HG03565 (cell line): ENCODE results near the gene NFASC.

Experiments
- ATAC-seq: cut with Tn5 transposase; IDR thresholded peaks from one replicate; pipeline ENCODE4 v1.9.1; 2021; ENCODE audit warnings: mild to moderate bottlenecking, moderate library complexity; ENCODE audit not compliant: unreplicated experiment

NFASC gene

DNA sequence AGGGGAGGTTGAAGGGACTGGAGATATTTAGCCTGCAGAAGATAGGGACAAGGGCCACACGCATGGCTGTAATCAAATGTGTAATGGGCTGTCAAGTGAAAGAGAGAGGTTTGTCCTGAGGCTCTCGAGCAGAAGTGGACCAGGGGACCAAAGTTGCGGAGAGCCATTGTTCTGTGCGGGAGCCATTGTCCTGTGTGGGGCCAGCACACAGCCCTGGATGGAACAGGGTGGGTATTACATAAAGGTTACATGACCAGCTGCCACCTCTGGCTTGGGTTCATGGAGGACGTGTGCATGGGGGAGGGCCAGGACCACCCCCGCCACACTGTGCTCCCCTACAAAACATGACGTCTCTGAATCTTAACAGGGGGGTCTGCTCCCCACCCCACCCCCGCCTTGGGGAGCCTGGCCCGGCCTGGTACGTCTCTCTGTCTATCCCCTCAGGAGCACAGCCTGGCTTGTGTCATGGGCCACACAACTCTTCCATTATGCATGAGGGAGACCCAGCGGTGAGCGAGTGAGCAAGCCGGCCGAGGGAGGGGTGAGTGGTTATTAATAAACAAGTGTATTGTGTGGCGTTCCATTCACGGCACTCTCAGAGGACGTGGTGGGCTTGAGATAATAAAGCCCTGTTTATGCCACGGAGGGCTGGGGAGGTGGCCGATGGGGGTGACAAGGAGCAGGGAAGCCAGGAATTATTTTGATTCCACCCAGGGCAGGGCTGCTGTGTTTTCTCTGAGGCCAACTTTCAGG, at the start of gene NFASC:
NFASC (plus strand) TSS at position 703 of the 753 bp plus-strand sequence. CDS start 73,454 bp downstream, outside the sequence.
- no peak for ATAC-seq

GRCh38 chr1:204821476-204821875, 49.2 kb upstream of the NFASC start:
- no peak for ATAC-seq

DNA sequence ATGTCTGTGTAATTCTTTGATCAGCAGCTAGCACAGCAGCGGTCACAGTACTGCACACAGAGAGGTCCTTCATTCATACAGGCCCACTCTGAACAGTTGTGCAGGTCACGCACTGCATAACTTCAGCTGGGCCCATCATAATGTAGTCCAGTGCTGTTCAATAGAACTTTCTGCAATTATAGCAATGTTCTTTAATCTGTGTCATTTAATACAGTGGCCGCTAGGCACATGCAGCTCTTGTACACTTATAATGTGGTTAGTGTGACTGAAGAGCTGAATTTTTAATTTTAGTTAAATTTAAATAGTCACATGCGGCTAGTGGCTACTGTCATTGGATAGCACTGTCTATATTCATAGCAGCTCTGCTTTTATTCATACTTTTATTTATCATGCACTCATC, 48.7 kb upstream of the NFASC start:
- ATAC-seq = no peak

- ATAC-seq = no peak
Observed at GRCh38 chr1:204826970-204827369, 43.7 kb upstream of the NFASC start.

- ATAC-seq = no peak
Observed at GRCh38 chr1:204828352-204828850, 42.3 kb upstream of the NFASC start.

- ATAC-seq = no peak
Observed at GRCh38 chr1:204829133-204829825, 41.4 kb upstream of the NFASC start.

DNA sequence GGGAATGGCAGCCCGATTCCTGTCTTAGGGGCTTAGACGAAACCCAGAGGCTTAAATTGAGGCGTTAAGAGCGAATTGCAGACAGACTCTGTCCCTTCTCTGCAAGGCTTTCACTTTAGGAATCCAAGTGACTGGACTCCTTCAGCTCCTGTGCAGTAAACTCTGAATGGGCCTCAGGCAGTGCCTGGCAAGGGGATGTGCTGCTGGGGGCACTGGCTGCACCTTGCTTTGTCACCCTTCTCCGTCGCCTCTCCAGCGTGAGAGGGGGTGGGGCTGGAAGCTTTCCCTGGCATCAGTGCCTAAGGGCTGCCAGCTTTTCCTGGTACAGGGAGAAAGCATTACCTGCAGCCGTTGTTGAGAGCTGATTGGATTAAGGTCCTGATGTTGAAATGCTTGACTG, 39.9 kb upstream of the NFASC start:
- ATAC-seq = no peak

DNA sequence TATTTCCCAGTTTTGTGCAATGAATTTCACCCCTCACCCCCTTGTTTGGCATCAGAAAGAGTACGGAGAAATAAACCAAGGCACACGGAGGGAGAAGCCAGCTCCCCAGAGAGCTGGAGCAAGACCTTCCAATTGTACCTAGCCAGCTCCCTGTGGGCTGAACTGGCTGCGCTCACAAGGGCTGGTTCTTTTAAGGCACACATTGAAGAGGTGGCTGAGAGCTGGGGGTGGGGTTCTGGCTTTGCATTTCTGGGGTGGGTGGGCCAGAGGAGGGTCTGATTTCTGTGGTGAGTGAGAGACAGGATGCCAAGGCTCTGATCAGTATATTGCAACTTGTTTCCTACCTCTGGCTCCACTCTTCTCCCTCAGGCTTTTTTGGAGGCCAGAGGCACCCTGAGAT, 39.5 kb upstream of the NFASC start:
- ATAC-seq = no peak

GRCh38 chr1:204834336-204834735, 36.3 kb upstream of the NFASC start:
- no peak for ATAC-seq

DNA sequence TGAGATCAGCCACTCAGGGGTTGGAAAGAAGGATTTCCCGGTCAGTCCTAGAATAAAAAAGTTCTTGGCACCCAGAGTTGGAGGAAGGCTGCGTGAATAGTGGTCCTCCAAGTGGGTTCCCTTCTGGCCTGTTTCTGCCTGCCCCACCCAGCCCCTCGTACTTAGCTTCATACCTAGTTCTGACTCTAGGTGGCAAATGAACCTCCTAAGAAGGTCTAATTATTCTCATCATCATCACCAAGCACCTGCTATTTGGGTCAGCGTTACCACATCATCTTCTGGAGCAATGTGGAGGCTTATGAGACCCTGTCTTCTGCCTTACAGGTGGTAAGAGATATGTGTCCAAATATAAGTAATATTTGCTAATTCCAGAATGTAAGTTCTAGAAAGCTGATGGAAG, 35.9 kb upstream of the NFASC start:
- no peak for ATAC-seq

DNA sequence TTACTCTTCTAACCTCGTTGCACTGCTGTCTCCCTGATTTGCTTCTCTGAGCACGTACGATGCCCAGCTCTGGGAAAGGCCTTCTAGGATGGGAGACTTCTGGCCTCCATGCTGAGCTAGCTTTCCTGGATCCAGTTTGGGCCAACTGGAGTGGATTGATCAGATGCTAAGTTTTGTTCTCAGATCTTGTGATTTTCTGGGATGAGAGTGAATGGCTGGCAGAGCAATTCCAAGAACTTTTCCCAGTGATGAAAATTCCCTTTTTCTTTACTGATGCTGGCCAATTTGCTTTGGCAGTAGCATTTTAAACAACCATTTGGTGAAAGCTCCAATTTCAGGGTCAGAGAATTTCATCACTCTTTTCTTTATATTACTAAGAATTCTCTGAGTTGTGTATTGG, 34.9 kb upstream of the NFASC start:
- ATAC-seq = no peak

- ATAC-seq = no peak
Observed at GRCh38 chr1:204836856-204837255, 33.8 kb upstream of the NFASC start.

DNA sequence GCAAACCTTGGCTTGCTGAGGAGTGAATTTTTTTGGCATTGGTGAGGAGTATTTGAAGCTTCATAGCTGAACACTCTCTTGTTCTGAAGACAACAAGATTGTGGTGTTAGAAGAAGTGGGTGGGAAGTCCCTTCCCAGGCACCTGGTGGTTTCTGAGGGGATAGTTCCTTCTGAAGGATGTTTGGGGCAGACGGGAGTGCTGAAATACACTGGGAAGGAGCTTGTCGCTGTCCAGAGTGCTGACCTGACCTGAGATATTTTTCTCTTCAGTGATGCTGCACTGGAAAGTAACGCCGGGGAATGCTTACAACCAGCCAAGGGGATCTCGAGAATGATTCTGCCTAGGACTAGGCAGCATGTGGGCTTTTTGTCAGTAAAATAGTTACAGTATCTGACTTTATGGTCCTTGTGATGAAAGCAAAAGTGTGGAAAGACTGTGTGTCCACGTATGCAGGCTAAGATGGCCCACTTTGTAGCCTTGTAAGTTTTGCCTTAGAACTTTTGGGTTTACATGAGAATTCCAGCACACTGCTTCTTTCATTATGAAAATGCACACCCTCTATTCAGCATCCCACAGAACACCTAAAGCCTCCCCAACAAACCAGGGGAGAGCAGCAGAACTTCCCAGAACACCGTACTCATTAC, 33.1 kb upstream of the NFASC start:
- no peak for ATAC-seq

DNA sequence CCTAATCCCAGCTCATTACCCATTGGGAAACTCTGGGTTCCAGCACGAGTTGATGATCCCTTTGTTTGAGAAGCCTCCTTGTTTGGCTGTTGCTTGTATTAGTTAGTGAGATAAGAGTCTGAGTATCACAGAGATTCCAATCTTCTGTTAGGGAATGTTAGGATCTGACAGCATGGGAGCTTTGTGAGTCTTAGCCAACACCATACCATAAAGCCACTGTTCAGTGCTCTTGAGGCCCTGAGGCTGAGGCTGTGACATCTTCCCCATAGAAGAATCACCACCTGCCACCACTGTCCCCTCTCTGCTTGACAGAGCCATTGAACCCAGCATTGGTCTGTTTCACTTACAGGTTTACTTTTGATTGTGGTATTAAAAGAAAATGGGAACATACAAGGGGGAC, 29.3 kb upstream of the NFASC start:
- ATAC-seq = no peak

GRCh38 chr1:204841798-204842197, 28.9 kb upstream of the NFASC start:
- no peak for ATAC-seq

DNA sequence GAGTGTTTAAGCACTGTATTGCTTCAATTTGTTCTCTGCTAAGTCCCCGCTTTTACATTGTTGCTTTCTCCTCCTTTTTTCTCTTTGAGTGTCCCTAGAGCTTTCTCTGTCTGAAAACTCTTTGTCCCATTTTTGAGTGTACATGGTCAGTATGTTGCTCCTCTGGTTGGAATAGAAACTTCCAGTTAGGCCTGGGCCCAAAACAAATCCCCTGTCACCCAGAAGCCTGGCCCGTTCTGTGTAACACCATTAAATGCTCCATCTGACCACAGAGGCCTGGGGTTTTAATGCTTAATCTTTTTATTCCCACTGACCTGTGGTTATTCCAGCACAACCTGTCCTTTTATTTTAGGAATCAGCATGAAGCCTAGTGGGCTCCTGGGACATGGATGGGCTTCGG, 28.3 kb upstream of the NFASC start:
- no peak for ATAC-seq

DNA sequence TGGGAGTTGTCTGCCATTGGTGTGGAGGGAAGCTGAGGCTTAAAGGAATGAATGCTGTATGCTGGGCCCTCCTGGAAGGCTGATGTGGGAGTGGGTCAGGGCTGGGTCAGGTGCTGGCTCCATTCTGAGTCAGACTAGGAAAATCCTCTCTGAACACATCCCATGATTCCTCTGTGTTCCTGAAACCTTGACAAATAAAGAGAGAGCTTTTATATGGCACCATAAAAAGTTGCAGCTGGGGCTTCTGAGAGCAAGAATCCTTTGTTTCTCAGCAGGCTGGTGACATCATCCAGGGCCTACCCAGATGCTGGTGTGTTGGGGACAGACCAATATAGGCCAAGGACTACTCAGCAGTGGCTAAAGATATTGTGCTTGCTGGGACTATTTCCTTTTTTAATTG, 27.8 kb upstream of the NFASC start:
- no peak for ATAC-seq

- no peak for ATAC-seq
Observed at GRCh38 chr1:204846546-204846945, 24.1 kb upstream of the NFASC start.

GRCh38 chr1:204848579-204848978, 22.1 kb upstream of the NFASC start:
- ATAC-seq = no peak

GRCh38 chr1:204852854-204853253, 17.8 kb upstream of the NFASC start:
- ATAC-seq = no peak

GRCh38 chr1:204853436-204853835, 17.2 kb upstream of the NFASC start:
- no peak for ATAC-seq

DNA sequence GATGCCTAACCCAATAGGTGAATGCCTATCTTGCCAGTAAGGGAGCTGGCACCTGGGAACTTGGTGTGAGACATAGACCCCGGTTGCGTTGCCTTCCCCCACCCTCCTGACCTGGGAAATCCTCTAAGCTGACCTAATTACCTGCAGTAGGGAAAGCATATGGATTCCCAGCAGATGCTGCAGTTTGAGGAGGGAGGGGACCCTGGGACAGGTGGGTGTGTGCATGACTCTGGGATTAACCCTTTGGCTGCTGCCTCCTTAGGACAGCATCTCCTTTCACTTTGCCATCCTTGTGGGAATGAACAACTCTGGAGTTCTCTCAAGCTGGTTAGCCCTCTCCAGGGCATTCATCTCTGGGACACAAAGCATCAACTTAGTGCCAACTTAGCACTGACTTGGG, 16.4 kb upstream of the NFASC start:
- no peak for ATAC-seq
